Measurements from ENCODE around the gene NOL8.

Gene NOL8

DNA sequence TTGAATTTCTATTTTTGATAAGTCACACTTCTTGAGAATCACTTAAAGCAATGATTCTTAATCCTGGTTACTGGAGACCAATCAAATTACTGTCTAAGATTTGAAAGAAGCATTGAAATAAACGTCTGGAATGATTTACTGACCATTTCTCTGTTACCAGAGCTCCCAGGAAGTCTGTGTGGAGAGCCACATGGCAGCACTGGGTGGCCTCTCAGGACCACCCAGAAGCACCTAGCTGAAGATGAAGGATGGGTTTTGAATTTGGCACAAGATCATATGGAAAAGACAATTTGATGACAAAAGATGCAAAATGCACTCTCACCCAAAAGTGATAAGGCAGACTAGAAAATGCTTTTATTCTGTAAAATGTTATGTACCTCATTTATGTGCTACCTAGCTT lies 62.0 kb downstream of the NOL8 start:
- no peak for DNase-seq

DNA sequence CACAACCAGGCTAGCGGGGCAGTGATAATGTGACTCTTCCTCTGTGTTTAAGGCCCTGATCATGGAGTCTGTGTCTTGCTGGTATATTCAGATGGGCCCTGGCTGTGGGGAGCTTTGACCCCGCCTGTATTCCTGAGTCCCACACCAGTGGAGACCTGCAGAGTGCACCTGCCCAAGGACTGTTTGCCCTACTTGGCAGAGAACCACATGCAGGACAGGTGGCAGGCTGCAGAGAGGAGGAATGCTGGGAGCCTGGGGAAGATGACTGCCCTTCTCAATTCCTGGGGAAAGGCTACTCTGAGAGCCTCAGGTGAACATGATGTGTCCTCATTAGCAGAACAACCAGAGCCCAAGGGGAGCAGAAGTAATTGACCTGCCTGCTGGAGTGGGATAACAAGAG lies 67.8 kb downstream of the NOL8 start:
- no peak for DNase-seq

DNA sequence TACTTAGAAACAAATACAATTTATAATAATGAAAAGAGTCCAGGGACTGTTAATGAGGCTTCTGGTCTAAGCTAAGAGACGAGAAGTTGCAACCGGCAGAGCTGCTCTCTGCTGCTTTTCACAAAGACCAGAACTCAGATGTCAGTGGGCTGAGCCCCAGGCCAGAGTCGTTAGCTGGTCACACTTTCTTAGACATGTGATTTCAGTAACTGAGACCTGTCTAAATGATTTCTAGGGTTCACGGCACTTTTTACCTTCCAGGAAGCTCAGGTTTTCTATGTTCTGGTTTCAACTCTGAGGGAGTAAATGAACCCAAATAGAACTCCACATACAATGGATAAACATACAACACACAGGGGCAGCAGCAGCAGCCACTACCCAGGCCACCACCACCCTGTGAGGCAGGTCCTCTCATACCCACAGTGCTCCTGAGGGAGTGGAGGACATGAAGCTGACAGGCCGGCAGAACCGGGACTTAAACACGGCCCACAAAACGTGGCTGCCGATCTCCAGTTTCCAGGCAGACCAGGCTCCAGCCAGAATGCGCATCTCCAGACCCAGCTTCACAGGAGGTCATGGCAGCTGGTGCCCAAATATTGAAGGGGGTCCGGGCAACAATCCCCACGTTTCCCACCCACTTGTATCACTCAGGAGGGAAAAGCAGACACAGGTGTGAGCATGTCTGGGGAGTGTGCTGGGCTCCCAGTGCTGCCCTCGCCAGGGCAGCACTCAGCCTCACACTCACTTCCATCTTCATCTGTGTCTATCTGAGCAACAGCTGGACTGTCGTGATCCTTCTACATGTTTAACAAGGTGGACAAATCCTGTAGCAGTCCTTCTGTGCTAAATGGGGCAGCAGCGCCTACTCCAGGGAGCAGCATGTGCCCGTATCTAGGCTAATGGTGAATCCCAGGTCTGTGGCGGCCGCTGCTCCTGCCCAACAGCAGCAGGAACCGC lies 70.5 kb downstream of the NOL8 start:
- no peak for DNase-seq

DNA sequence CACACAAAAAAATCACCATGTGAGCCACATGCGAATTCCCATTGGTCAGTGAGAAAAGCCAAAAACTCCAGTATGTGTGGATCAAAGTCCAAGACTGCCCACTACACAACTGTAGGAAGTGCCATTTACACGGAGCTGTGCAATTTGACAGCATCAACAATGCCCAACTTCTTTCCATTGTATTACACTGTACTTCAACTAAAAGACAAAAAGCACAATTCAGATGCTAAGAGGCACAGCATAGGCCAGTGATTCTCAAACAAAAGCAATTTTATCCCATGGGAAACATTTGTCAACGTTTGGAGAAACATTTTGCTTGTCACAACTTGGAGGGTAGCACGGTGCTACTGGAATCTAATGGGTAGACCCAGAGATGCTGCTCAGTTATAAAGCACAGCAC lies 71.5 kb downstream of the NOL8 start:
- no peak for DNase-seq

DNA sequence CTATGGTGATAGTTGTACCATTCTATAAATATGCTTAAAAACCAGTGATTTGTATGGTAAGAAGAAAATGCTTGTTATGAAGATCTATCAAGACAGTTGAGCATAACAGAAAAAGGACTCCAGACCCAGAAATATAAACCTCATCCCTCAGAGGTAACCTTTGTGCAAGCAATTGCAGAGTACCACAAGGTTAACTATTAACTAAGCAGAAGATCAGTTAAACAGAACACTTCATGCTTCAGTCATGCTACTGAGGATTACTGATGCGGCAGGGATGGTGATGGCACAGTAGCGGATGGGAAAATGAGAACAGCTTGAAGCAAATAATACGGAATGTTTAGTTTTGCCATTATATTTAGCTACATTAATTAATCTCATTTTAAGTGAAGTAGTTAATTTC lies 77.2 kb downstream of the NOL8 start:
- DNase-seq, result no peak

Data from suppressor macrophage (primary cell).